Stimulated activated CD8-positive, alpha-beta memory T cell treated with anti-CD3 and anti-CD28 coated beads, Interleukin-12 subunit alpha, Interleukin-12 subunit beta, amount 100 ng/mL, for 1 hour (primary cell): ENCODE data around the gene KIR3DL3.
"Not testable (repeated sequence)": the region's sequence is repeated elsewhere in the genome, so short reads cannot be mapped to it uniquely, and the experiment has no call there.

Experiments
- DNase-seq: peaks from one replicate; pipeline ENCODE4 v3.0.0-alpha.2; 2020; ENCODE audit warnings: low read depth

Gene KIR3DL3

GRCh38 chr19:54782916-54783315, 58.7 kb downstream of the KIR3DL3 start:
- DNase-seq: not testable (repeated sequence)
